ENCODE measurements around the gene XIRP1.

Gene XIRP1

DNA sequence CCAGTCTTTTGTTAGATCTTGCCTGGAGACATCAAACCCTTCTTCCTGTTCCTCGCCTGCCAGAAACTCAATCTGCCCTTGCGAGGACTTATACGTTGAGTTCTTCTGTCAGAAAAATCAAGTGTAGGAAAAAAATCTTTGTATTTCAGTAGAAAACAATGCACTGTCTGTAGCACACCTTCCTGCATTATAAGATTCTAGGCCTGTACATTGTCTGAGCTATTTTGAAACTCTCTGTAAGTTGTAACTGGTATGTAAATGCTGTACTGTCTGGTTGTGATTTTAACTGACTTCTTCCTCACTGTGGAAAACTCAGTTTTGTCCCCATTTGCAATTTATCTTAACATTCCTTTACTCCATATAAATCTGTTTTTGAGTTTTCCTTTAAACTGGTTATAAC, 17.7 kb upstream of the XIRP1 start:
- DNase-seq (ENCODE audit: low read depth): no peak
- TF ChIP-seq, protein P1, sequence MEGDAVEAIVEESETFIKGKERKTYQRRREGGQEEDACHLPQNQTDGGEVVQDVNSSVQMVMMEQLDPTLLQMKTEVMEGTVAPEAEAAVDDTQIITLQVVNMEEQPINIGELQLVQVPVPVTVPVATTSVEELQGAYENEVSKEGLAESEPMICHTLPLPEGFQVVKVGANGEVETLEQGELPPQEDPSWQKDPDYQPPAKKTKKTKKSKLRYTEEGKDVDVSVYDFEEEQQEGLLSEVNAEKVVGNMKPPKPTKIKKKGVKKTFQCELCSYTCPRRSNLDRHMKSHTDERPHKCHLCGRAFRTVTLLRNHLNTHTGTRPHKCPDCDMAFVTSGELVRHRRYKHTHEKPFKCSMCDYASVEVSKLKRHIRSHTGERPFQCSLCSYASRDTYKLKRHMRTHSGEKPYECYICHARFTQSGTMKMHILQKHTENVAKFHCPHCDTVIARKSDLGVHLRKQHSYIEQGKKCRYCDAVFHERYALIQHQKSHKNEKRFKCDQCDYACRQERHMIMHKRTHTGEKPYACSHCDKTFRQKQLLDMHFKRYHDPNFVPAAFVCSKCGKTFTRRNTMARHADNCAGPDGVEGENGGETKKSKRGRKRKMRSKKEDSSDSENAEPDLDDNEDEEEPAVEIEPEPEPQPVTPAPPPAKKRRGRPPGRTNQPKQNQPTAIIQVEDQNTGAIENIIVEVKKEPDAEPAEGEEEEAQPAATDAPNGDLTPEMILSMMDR (IDR thresholded peaks at IDR 0.05; ENCODE audit: insufficient read depth, low read depth, low read length, missing control alignments): no peak

DNA sequence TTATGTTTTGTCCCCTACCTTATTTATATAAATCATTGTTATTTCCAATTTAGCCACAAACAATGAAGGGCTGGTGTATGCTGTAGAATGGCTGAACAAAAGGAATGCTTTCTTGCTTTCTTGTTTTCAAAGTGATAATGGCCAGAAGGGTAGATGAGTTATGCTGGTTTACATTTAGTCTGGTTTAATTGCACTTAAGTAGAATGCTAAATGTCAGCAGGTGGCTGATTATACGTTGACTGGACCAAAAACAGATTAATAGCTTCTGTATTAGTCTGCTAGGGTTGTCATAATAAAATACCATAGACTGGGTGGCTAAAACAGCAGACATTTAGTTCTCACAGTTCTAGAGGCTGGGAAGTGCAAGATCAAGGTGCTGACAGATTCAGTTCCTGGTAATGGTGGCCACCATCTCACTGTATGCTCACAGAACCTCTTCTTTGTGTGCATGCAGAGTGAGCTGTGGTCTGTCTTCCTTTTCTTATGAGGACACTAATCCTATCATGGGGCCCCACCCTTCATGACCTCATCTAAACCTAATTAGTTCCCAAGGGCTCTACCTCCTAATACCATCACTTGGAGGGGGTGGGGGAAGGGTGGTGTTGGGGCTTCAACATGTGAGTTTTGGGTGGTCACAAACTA, 17.1 kb upstream of the XIRP1 start:
- TF ChIP-seq, protein P1 (IDR thresholded peaks at IDR 0.05; ENCODE audit: insufficient read depth, low read depth, low read length, missing control alignments): no peak
- H3K4me3 ChIP-seq (ENCODE audit: low read length): no peak overlapping the region
- DNase-seq (ENCODE audit: low read depth): no peak

More for the DNA sequence above, 17.7 kb upstream of the XIRP1 start:
- no peak overlapping the region for H3K4me3 ChIP-seq (ENCODE audit: low read length)

DNA sequence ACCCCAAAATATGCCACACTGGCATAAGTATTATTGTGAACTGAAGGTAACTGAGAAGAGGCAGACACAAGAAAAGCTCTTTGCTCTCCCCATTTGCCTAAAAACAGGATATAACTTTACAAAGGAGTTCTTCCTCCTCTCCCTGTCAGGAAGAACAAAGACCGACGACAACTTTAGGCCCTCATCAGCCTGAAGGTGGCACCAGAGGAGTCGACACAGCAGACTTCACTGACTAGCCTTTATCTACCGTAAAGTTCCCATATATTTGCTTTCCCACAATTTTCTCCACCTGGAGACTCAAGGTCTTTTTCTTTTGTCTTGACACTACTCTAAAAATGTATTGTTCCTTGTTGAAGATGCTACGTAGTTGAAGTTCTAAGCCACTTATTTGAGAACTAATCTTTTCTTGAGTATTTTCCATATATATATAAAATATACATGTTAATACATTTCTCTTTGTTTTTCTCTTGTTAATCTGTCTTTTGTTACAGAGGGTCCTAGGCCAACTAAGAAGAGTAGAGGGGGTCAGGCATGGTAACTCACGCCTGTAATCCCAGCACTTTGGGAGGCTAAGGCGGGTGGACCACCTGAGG, 16.2 kb upstream of the XIRP1 start:
- TF ChIP-seq, protein P1 (IDR thresholded peaks at IDR 0.05; ENCODE audit: insufficient read depth, low read depth, low read length, missing control alignments): peak; percentile 78
- peak; percentile 67 for DNase-seq (ENCODE audit: low read depth)
- no peak overlapping the region for H3K4me3 ChIP-seq (ENCODE audit: low read length)

DNA sequence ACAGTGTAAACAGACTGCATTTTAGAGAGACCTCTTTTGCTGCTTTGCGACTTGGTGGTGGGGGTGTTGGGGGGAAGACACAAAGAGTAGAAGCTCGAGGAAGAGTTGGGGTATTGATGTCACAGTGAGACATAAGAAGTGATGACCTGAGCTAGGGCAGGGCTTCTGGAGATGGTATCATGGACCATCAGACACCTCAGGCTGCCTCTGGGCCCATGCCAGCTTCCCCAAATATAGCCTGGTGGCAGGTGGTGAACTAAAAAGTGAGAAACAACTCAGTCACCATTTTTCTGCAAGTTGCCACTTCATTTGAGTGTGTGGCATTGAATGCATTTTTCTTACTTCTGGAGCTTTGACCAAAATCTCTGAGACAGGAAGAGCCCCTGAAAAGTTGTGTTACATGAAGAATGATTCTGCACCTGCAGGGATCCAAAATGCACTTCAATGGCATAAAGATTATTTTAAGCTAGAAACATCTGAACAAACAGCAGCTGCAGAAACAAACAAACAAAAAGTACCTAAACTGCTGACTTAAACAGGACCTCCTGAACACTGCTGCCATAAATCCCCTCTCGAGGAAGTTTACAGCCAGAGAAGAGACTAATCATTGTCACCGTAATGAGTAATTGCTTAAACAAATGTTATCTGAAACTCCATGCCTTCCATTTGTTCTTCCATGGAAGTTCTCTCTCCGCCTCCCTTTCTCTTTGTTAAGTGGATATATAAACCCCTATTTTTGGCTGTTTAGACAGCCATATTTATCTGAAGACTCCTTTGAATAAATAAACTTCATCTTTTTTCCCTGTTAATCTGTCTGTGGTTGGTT, 15.2 kb upstream of the XIRP1 start:
- TF ChIP-seq, protein P1 (IDR thresholded peaks at IDR 0.05; ENCODE audit: insufficient read depth, low read depth, low read length, missing control alignments): no peak
- DNase-seq (ENCODE audit: low read depth): no peak

DNA sequence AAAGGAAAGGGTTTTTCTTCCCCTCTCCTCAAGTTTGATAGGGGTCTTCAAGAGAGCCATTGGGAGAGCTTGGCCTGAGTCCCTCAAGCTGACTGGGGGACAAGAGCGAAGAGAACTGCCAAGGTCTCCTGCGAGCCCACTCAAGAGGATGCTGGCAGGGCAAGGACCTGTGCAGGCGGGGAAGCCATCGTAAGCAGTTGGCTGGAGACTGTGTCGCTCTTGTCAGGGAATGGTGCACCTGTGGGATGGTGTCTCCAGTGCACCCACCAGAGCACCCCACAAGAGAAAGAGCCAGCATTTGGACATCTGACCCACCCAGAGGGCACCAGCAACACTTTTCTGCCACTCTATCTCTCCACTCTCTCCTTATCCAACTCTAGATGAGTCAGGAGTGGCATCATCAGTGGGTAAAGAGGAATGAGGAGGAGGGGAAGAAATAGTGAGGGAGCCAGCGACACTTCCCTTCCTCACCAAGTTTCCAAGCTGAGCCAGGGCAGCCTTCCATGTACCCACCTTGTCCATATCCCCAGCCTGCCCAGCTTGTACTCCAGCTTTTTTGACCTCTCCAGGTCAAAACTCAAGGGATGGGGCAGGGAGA, 13.6 kb upstream of the XIRP1 start:
- no peak overlapping the region for H3K4me3 ChIP-seq (ENCODE audit: low read length)
- TF ChIP-seq, protein P1 (IDR thresholded peaks at IDR 0.05; ENCODE audit: insufficient read depth, low read depth, low read length, missing control alignments): no peak
- no peak for DNase-seq (ENCODE audit: low read depth)

More for the DNA sequence above, 15.2 kb upstream of the XIRP1 start:
- no peak overlapping the region for H3K4me3 ChIP-seq (ENCODE audit: low read length)

DNA sequence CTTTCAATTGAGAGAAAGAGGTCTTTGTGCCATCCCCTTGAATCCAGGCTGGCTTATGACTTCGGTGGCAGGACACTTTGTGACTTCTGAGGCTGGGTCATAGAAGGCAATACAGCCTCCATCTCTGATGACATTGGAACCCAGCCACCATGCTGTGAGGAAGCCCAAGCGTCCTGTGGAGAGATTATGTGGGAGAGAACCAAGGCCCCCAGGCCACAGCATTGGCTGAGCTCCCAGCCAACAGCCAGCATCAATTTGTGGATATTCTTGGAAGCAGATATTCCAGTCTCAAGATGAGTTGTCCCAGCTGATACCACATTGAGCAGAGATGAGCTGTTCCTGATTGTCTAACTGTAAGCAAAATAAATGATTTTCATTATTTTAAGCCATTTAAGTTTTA, 12.7 kb upstream of the XIRP1 start:
- TF ChIP-seq, protein P1 (IDR thresholded peaks at IDR 0.05; ENCODE audit: insufficient read depth, low read depth, low read length, missing control alignments): no peak
- H3K4me3 ChIP-seq (ENCODE audit: low read length): no peak overlapping the region
- DNase-seq (ENCODE audit: low read depth): no peak
